ENCODE data around the gene LEP.

GRCh38 chr7:128235471-128235870 lies 5.6 kb upstream of the LEP start:
- no peak for TF ChIP-seq ZNF274 (IDR thresholded peaks at IDR 0.05; ENCODE audit: low read depth, low read length)
- no peak for TF ChIP-seq SUZ12 (IDR thresholded peaks at IDR 0.05; ENCODE audit: extremely low read depth, insufficient read depth, insufficient read length)
- no peak for TF ChIP-seq YY1 (IDR thresholded peaks at IDR 0.05; ENCODE audit: insufficient read depth, insufficient read length)

Measured in NT2/D1 (cell line).